ENCODE results near the gene RUNDC3A.

RUNDC3A gene

DNA sequence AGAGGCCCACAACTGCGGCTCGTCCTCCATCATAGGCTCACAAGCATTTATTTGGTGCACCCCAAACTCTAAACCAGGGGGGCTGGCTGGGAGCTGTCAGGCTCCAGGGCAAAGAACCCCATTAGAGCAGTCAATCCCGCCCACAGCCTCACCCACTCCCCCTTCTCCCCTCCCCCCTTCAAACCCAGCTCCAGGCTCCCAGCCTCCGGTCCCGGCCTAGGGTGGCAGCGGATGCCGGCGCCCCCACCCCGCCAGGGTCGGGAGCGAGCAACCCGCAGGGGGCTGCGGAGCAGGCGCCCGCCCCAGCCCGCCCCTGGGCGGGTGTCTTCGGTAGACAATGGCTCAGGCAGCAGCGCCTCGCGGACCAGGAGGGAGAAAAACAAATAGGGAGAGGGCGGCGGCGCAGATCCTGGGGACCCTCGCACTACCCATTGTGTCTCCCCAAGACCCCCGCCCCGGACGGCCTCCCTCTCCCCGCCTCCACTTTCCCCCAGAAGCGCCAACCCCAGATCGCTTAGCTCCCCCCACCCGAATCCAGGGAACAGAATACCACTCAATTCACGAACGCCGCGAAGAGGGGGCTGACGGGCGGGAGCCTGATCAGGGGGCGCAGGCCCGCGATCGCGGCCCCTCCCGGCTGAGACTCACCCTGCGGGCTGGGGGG, 54.7 kb downstream of the RUNDC3A start (continued):
- TF ChIP-seq ZNF148 (tag by site-specific recombination; IDR thresholded peaks at IDR 0.05; ENCODE audit: borderline replicate concordance) (no peak), GLIS2 (tag by site-specific recombination; IDR thresholded peaks at IDR 0.05) (peak; percentile 53), EGR2 (tag by site-specific recombination; IDR thresholded peaks at IDR 0.05; ENCODE audit: low read depth) (peak; percentile 75), ZNF692 (tag by site-specific recombination; IDR thresholded peaks at IDR 0.05) (no peak), SP3 (tag by site-specific recombination; IDR thresholded peaks at IDR 0.05) (peak; percentile 47; the same call in 1 of the 2 replicates), ZNF341 (tag by site-specific recombination; IDR thresholded peaks at IDR 0.05; ENCODE audit: low read depth) (no peak), CTCF (tag by site-specific recombination; IDR thresholded peaks at IDR 0.05) (0 out of 2 replicates have a peak, but pooled peaks have one; percentile 26), ZNF639 (tag by site-specific recombination; IDR thresholded peaks at IDR 0.05) (no peak), ZNF426 (tag by site-specific recombination; IDR thresholded peaks at IDR 0.05) (no peak), ATF2 (tag by site-specific recombination; IDR thresholded peaks at IDR 0.05; ENCODE audit: low read depth) (no peak), ZNF518A (tag by site-specific recombination; conservative IDR thresholded peaks at IDR 0.05; ENCODE audit: low read depth) (no peak), ZNF2 (tag by site-specific recombination; IDR thresholded peaks at IDR 0.05) (no peak), KLF10 (tag by site-specific recombination; IDR thresholded peaks at IDR 0.05) (0 out of 2 replicates have a peak, but pooled peaks have one; percentile 18), HOXA7 (CRISPR knock-in tag; IDR thresholded peaks at IDR 0.05; ENCODE audit: borderline replicate concordance) (no peak)
- TF ChIP-seq, protein P1, sequence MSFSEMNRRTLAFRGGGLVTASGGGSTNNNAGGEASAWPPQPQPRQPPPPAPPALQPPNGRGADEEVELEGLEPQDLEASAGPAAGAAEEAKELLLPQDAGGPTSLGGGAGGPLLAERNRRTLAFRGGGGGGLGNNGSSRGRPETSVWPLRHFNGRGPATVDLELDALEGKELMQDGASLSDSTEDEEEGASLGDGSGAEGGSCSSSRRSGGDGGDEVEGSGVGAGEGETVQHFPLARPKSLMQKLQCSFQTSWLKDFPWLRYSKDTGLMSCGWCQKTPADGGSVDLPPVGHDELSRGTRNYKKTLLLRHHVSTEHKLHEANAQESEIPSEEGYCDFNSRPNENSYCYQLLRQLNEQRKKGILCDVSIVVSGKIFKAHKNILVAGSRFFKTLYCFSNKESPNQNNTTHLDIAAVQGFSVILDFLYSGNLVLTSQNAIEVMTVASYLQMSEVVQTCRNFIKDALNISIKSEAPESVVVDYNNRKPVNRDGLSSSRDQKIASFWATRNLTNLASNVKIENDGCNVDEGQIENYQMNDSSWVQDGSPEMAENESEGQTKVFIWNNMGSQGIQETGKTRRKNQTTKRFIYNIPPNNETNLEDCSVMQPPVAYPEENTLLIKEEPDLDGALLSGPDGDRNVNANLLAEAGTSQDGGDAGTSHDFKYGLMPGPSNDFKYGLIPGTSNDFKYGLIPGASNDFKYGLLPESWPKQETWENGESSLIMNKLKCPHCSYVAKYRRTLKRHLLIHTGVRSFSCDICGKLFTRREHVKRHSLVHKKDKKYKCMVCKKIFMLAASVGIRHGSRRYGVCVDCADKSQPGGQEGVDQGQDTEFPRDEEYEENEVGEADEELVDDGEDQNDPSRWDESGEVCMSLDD (tag by site-specific recombination; IDR thresholded peaks at IDR 0.05) = peak; percentile 49; the same call in 1 of the 2 replicates
- TF ChIP-seq, protein P2, sequence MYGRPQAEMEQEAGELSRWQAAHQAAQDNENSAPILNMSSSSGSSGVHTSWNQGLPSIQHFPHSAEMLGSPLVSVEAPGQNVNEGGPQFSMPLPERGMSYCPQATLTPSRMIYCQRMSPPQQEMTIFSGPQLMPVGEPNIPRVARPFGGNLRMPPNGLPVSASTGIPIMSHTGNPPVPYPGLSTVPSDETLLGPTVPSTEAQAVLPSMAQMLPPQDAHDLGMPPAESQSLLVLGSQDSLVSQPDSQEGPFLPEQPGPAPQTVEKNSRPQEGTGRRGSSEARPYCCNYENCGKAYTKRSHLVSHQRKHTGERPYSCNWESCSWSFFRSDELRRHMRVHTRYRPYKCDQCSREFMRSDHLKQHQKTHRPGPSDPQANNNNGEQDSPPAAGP (tag by site-specific recombination; IDR thresholded peaks at IDR 0.05) = no peak
- TF ChIP-seq, protein P3, sequence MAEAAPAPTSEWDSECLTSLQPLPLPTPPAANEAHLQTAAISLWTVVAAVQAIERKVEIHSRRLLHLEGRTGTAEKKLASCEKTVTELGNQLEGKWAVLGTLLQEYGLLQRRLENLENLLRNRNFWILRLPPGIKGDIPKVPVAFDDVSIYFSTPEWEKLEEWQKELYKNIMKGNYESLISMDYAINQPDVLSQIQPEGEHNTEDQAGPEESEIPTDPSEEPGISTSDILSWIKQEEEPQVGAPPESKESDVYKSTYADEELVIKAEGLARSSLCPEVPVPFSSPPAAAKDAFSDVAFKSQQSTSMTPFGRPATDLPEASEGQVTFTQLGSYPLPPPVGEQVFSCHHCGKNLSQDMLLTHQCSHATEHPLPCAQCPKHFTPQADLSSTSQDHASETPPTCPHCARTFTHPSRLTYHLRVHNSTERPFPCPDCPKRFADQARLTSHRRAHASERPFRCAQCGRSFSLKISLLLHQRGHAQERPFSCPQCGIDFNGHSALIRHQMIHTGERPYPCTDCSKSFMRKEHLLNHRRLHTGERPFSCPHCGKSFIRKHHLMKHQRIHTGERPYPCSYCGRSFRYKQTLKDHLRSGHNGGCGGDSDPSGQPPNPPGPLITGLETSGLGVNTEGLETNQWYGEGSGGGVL (tag by site-specific recombination; IDR thresholded peaks at IDR 0.05) = peak; percentile 88
